Neural progenitor cell (in vitro differentiated cells): ENCODE data around the gene HDAC7.

Experiments
- EZH2 ChIP-seq: fragments of 200-600 bp; sonication (generic); IDR thresholded peaks from 2 replicates; pipeline ENCODE4 v1.6.1; 2017; ENCODE audit warnings: antibody characterized with exemption, mild to moderate bottlenecking, moderate library complexity
- TF ChIP-seq, protein P1 (sequence below): fragments of 200-600 bp; sonication (generic); IDR thresholded peaks from 2 replicates; pipeline ENCODE4 v1.5.1; 2017; ENCODE audit warnings: antibody characterized with exemption, mild to moderate bottlenecking

GRCh38 chr12:47793015-47793681, 26.6 kb downstream of the HDAC7 start:
- TF ChIP-seq, protein P1, sequence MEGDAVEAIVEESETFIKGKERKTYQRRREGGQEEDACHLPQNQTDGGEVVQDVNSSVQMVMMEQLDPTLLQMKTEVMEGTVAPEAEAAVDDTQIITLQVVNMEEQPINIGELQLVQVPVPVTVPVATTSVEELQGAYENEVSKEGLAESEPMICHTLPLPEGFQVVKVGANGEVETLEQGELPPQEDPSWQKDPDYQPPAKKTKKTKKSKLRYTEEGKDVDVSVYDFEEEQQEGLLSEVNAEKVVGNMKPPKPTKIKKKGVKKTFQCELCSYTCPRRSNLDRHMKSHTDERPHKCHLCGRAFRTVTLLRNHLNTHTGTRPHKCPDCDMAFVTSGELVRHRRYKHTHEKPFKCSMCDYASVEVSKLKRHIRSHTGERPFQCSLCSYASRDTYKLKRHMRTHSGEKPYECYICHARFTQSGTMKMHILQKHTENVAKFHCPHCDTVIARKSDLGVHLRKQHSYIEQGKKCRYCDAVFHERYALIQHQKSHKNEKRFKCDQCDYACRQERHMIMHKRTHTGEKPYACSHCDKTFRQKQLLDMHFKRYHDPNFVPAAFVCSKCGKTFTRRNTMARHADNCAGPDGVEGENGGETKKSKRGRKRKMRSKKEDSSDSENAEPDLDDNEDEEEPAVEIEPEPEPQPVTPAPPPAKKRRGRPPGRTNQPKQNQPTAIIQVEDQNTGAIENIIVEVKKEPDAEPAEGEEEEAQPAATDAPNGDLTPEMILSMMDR, result no peak
- no peak for TF ChIP-seq EZH2
